Measurements from ENCODE around the gene DNAJA4. TPM values are rescaled to one million over a fixed set of nuclear protein-coding genes. Genes with fewer than 3 reads are reported as not detected.

Gene DNAJA4
- polyA plus RNA-seq, 1 donor from 2014 or later = 0.66 TPM

DNA sequence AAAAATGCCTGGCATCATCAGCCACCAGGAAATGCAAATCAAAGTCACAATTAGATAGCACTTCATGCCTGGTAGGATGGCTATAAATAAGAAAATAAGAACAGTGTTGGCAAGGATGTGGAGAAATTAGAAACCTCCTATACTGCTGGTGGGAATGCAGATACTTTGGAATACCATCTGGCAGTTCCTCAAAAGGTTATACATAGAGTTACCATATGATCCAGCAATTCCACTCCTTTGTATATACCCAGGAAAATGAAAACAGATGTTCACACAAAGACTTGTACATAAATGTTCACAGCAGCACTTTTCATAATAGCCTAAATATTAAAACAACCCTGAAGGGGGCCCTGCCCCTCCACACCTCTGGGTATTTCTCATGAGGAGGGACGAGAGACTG lies 43.6 kb upstream of the DNAJA4 start:
- H2AFZ ChIP-seq (ENCODE audit: low read depth, low read length) = no peak overlapping the region
- H3K4me2 ChIP-seq (ENCODE audit: low read length) = no peak overlapping the region
- H4K20me1 ChIP-seq (ENCODE audit: insufficient read depth) = no peaks in the 10 kb centered on the region
- TF ChIP-seq RAD21 (conservative IDR thresholded peaks at IDR 0.05) (no peak), TAF1 (IDR thresholded peaks at IDR 0.05; ENCODE audit: low read depth) (no peak), EP300 (conservative IDR thresholded peaks at IDR 0.05; ENCODE audit: poor library complexity, severe bottlenecking) (no peak), MXI1 (conservative IDR thresholded peaks at IDR 0.05; ENCODE audit: poor library complexity, severe bottlenecking) (no peak), EZH2 (IDR thresholded peaks at IDR 0.05; ENCODE audit: borderline replicate concordance, insufficient read depth, low read length, poor library complexity, severe bottlenecking) (no peak), POLR2AphosphoS5 (IDR thresholded peaks at IDR 0.05) (no peak), SMC3 (conservative IDR thresholded peaks at IDR 0.05; ENCODE audit: poor library complexity) (no peak)
- TF ChIP-seq, protein P1, sequence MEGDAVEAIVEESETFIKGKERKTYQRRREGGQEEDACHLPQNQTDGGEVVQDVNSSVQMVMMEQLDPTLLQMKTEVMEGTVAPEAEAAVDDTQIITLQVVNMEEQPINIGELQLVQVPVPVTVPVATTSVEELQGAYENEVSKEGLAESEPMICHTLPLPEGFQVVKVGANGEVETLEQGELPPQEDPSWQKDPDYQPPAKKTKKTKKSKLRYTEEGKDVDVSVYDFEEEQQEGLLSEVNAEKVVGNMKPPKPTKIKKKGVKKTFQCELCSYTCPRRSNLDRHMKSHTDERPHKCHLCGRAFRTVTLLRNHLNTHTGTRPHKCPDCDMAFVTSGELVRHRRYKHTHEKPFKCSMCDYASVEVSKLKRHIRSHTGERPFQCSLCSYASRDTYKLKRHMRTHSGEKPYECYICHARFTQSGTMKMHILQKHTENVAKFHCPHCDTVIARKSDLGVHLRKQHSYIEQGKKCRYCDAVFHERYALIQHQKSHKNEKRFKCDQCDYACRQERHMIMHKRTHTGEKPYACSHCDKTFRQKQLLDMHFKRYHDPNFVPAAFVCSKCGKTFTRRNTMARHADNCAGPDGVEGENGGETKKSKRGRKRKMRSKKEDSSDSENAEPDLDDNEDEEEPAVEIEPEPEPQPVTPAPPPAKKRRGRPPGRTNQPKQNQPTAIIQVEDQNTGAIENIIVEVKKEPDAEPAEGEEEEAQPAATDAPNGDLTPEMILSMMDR (IDR thresholded peaks at IDR 0.05; ENCODE audit: poor library complexity, severe bottlenecking) = no peak
- TF ChIP-seq, protein P2, sequence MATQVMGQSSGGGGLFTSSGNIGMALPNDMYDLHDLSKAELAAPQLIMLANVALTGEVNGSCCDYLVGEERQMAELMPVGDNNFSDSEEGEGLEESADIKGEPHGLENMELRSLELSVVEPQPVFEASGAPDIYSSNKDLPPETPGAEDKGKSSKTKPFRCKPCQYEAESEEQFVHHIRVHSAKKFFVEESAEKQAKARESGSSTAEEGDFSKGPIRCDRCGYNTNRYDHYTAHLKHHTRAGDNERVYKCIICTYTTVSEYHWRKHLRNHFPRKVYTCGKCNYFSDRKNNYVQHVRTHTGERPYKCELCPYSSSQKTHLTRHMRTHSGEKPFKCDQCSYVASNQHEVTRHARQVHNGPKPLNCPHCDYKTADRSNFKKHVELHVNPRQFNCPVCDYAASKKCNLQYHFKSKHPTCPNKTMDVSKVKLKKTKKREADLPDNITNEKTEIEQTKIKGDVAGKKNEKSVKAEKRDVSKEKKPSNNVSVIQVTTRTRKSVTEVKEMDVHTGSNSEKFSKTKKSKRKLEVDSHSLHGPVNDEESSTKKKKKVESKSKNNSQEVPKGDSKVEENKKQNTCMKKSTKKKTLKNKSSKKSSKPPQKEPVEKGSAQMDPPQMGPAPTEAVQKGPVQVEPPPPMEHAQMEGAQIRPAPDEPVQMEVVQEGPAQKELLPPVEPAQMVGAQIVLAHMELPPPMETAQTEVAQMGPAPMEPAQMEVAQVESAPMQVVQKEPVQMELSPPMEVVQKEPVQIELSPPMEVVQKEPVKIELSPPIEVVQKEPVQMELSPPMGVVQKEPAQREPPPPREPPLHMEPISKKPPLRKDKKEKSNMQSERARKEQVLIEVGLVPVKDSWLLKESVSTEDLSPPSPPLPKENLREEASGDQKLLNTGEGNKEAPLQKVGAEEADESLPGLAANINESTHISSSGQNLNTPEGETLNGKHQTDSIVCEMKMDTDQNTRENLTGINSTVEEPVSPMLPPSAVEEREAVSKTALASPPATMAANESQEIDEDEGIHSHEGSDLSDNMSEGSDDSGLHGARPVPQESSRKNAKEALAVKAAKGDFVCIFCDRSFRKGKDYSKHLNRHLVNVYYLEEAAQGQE (IDR thresholded peaks at IDR 0.05; ENCODE audit: borderline replicate concordance) = no peak
- H3K79me2 ChIP-seq (replicated peaks; ENCODE audit: insufficient read depth, low read length) = no peaks in the 10 kb centered on the region
- no peaks in the 10 kb centered on the region for H3K9me3 ChIP-seq (ENCODE audit: low read length)
- no peak overlapping the region for H3K4me3 ChIP-seq (ENCODE audit: low read length)
- H3K9ac ChIP-seq (ENCODE audit: low read length) = no peak overlapping the region
- H3F3A ChIP-seq (ENCODE audit: insufficient read depth, low read length, poor library complexity, severe bottlenecking) = no peaks in the 10 kb centered on the region
- H3K27ac ChIP-seq (ENCODE audit: low read length) = no peak overlapping the region
- H3K36me3 ChIP-seq (ENCODE audit: insufficient read depth, low read length) = no peaks in the 10 kb centered on the region
- H3K27me3 ChIP-seq (ENCODE audit: insufficient read depth, low read depth, low read length) = no peaks in the 10 kb centered on the region
- no peaks in the 10 kb centered on the region for H3K9me2 ChIP-seq (ENCODE audit: insufficient read depth, low read length)

DNA sequence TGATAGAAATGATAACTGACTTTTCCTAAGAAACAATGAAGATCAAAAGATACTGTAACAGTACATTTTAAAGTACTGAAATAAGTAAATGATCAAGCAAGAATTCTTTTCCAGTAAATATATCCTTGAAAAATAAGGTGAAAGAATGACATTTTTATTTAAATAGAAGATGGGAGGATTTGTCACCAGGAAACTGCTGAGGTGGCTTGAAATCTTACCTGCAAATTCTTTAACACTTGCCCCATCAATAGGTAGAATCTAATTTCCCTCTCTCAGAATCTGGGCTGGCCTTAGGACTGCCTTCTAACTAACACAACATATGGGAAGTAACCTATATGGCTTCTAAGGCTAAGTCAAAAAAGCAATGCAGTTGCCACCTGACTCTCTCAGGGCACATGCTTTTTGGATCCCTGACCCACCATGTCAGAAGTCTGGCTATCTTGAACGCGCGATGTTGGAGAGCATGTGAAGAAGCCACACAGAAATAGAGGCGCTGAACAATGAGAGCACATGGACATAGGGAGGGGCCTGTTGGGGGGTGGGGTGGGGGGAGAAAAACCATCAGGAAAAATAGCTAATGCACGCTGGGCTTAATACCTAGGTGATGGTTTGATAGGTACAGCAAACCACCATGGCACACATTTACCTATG lies 41.5 kb upstream of the DNAJA4 start:
- Histone ChIP-seq H3K4me2 (ENCODE audit: low read length) (no peak overlapping the region), H3K9me2 (ENCODE audit: insufficient read depth, low read length) (no peaks in the 10 kb centered on the region), H3K9ac (ENCODE audit: low read length) (no peak overlapping the region), H3K27me3 (ENCODE audit: insufficient read depth, low read depth, low read length) (no peaks in the 10 kb centered on the region), H3K9me3 (ENCODE audit: low read length) (no peaks in the 10 kb centered on the region), H3K79me2 (replicated peaks; ENCODE audit: insufficient read depth, low read length) (no peaks in the 10 kb centered on the region), H3K36me3 (ENCODE audit: insufficient read depth, low read length) (no peaks in the 10 kb centered on the region), H3K4me3 (ENCODE audit: low read length) (no peak overlapping the region), H4K20me1 (ENCODE audit: insufficient read depth) (no peaks in the 10 kb centered on the region), H3K27ac (ENCODE audit: low read length) (no peak overlapping the region), H3F3A (ENCODE audit: insufficient read depth, low read length, poor library complexity, severe bottlenecking) (no peaks in the 10 kb centered on the region), H2AFZ (ENCODE audit: low read depth, low read length) (no peak overlapping the region)
- no peak for TF ChIP-seq POLR2AphosphoS5 (IDR thresholded peaks at IDR 0.05)
- no peak for TF ChIP-seq MXI1 (conservative IDR thresholded peaks at IDR 0.05; ENCODE audit: poor library complexity, severe bottlenecking)
- no peak for TF ChIP-seq RAD21 (conservative IDR thresholded peaks at IDR 0.05)
- no peak for TF ChIP-seq TAF1 (IDR thresholded peaks at IDR 0.05; ENCODE audit: low read depth)
- TF ChIP-seq, protein P1 (IDR thresholded peaks at IDR 0.05; ENCODE audit: poor library complexity, severe bottlenecking) = no peak
- no peak for TF ChIP-seq SMC3 (conservative IDR thresholded peaks at IDR 0.05; ENCODE audit: poor library complexity)

Measured in neural cell (in vitro differentiated cells).